Left renal pelvis (tissue), 4 donors: Measurements from ENCODE around the gene BCL2L13. TPM values are rescaled to one million over a fixed set of nuclear protein-coding genes. Genes with fewer than 3 reads are reported as not detected.
"Not testable (repeated sequence)": the region's sequence is repeated elsewhere in the genome, so short reads cannot be mapped to it uniquely, and the experiment has no call there.

Experiments
- DNase-seq, 4 donors: peaks; one replicate each; pipeline ENCODE4 v3.0.0-alpha.2; 2013; ENCODE audit warnings: low read depth in 4 of 4, low spot score in 3 of 4
- polyA plus RNA-seq, 4 donors: library from polyadenylated mRNA; unstranded; fragments of 120-200 nt; gene quantifications; one replicate each; pipeline ENCODE4 v1.2.1, GENCODE V29; 2013; ENCODE audit not compliant: insufficient read length in 4 of 4

The BCL2L13 gene
- polyA plus RNA-seq, 4 donors: 26.2 to 49.0 (median 44.2) TPM

DNA sequence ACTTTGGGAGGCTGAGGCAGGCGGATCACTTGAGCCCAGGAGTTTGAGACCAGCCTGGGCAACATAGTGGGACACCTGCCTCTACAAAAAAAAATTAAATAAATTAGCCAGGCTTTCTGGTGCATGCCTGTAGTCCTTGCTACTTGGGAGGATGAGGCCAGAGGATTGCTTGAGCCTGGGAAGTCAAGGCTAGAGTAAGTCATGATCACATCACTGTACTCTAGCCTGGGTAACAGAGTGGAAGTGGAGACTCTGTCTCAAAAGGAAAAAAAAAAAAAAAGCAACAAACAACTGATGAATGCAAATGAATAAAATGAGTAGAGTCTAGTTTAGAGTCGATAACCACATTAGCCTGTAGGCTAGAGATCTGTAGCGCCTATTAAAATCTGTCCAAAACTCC lies 3.9 kb upstream of the BCL2L13 start:
- DNase-seq: no peak

DNA sequence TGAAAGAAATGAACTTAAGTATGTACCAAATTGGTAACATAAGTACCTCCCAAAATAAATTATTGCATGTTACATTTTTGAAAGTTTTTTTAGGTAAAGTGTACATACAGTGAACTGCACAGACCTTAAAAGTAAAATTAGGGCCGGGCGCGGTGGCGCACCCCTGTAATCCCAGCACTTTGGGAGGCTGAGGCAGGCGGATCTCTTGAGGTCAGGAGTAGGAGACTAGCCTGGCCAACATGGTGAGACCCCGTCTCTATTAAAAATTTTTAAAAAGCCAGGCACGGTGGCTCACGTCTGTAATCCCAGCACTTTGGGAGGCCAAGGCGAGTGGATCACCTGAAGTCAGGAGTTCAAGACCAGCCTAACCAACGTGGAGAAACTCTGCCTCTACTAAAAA lies 1.7 kb upstream of the BCL2L13 start:
- DNase-seq: not testable (repeated sequence)

DNA sequence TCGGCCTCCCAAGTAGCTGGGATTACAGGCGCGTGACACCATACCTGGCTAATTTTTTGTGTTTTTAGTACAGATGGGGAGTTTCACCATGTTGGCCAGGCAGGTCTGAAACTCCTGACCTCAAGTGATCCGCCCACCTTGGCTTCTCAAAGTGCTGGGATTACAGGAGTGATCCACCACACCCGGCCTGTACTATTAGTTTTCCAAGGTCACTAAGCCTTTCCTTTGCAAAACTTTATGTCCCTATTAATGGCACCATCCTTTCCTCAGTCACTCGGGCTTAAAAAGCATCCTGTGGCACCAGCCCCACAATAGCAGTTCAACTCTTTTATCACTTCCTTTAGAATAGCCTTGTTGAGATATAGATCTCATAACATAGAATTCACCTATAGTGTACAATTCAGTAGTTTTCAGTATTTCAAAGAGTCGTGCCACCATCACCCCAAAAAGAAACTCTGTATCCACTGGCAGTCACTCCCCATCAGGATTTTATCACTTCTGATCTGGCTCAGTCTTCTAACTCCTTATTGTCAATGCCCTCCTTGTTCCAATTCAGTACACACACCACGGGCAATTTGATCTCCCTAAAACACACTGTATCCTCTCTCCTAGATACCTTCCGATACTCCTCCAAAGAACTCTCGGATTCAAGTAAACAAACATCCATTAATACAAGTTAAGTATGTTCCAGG lies 921 bp upstream of the BCL2L13 start:
- DNase-seq: peak in 1 of 4 donors; percentile 10

DNA sequence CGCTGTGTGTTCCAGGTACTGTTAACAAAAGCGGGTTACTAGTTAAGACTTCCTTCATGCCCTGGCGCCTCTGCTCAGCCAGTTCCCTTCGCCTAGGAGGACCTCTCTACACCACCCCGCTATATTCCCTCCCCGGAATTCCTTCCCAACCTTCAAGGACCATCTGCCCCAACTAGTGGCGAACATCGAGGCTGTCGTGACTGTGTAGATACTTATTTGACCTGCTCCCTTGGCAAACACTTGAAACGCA lies 450 bp upstream of the BCL2L13 start:
- DNase-seq: no peak

DNA sequence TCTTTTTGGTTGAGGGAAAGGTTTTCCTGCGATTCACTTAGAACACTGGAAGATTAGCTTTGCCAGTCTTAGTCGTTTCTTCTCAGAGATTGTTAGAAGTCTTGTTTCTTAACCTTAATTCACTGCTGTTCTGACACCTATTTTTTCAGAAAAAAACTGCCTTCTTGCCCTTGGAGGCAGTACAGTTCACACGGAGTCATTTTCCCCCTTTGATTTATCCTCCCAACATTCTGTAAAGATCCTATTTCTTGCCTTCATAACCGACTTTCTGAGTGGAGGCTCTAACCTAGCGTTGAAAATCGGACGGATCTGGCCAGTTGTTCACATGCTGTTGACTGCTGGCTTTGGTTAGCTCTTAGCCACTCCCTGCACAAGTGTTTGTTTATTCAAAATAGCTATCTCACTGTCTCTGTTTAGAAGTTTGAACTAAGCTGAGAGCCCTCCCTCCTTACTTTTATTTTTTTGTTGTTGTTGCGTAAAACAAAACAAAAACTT lies 737 bp downstream of the BCL2L13 start:
- peak in 3 of 4 donors; percentile 10 to 42 (median 36) for DNase-seq

DNA sequence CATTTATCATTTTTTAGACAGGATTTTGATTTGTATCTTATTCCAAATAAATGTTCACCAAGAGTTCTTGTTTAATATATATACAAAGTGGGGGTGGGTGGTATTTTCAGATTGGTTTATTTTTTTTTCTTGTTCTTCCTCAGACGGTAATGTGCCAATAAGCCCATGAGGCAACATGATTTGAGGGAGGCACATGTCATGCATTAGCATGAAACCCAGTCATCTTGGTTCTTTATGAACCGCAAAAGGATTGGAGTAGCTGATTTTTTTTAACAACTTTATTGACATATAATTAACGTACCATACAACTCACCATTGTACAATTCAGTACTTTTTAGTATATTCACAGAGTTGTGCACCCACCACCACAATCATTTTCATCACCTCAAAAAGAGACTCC lies 2.7 kb downstream of the BCL2L13 start:
- DNase-seq: no peak

DNA sequence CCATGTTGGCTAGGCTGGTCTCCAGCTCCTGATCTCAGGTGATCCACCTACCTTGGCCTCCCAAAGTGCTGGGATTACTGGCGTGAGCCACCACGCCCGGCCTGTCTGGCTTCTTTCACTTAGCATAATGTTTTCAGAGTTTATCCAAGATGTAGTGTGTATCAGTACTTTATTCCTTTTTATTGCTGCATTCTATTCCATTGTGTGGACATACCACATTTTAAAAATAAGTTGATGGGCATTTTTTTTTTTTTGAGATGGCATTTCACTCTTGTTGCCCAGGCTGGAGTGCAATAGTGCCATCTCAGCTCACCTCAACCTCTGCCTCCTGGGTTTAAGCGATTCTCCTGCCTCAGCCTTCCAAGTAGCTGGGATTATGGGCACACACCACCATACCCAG lies 3.8 kb downstream of the BCL2L13 start:
- DNase-seq: not testable (repeated sequence)

DNA sequence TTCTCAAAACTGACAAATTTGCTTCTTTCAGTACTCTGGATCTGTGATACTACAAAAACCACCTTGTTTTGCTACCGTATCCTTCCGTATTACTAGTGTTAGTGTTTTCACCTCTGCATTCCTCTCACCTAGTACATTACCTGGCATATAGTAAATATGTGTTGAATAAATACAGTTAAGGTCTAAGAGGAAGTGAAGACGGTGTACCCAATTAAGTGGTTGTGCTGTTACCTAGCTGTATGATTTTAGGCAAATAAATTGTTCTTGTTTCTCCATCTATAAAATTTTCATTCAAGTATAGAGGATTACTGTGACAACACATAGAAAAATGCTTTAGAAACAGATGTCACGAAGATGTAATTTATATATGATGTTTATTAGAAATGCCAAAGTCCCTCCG lies 8.9 kb downstream of the BCL2L13 start:
- no peak for DNase-seq

DNA sequence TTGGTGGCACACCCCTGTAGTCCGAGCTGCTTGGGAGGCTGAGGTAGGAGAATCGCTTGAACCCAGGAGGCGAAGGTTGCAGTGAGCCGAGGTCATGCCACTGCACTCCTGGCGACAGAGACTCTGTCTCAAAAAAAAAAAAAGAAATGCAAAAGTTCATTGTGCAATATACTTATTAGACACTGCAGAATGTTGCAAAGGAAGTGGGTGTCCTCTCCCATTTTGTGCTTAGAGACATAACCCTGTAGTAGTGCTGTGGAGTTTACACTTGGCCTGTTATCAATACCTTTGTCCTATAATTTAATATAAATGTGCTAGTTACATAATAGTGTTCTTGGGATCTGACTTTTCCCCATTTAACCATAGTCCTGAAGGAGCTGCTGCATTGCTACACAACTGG lies 9.4 kb downstream of the BCL2L13 start:
- no peak for DNase-seq

DNA sequence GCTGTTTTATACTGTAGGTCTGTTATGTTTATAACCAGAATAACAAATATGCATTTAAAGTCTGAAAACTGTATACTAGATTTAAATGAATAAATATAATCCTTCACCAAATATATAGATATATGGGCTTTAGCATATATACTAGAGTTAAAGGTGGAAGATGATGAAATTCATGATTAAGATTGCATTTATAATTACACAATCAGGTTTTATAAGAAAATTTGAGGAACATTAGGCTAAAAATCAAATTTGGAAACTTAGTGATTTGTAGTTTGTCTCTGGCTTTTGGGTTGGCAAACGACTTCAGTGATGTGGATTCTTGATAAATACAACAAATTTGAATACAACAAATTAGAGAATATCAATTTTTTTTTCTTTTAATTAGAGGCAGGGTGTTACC lies 10.0 kb downstream of the BCL2L13 start:
- DNase-seq: no peak

DNA sequence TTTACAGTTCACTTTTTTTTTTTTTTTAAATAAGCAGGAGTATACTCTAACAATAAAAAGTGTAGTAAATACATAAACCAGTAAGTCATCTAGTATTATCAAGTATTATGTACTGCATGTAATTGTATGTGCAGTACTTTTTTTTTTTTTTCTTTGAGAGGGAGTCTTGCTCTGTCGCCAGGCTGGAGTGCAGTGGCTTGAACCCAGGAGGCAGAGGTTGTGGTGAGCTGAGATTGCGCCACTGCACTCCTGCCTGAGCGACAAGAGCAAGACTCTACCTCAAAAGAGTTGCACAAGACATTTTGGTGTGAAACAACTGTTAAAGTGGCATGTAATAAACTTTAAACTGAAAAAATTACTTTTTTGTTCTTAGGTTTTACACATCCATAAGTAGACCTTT lies 16.7 kb downstream of the BCL2L13 start:
- DNase-seq: no peak

DNA sequence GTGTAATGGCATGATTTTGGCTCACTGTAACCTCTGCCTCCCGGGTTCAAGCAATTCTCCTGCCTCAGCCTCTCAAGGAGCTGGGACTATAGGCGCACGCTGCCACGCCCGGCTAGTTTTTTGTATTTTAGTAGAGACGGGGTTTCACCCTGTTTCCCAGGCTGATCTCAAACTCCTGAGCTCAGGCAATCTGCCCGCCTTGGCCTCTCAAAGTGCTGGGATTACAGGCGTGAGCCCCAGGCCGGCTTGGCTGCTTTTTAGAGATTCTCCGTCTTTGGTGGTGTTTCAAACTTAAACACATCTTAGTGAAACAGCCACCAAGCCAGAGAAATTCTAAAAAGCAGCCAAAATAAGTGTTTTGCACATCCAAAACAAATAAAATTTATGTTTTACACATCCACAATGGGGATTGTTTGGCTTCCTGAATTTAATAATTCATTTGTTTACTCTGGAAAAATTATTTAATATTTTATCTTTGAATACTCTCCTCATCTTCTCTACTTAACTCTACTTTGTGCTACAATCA lies 18.4 kb downstream of the BCL2L13 start:
- no peak for DNase-seq

DNA sequence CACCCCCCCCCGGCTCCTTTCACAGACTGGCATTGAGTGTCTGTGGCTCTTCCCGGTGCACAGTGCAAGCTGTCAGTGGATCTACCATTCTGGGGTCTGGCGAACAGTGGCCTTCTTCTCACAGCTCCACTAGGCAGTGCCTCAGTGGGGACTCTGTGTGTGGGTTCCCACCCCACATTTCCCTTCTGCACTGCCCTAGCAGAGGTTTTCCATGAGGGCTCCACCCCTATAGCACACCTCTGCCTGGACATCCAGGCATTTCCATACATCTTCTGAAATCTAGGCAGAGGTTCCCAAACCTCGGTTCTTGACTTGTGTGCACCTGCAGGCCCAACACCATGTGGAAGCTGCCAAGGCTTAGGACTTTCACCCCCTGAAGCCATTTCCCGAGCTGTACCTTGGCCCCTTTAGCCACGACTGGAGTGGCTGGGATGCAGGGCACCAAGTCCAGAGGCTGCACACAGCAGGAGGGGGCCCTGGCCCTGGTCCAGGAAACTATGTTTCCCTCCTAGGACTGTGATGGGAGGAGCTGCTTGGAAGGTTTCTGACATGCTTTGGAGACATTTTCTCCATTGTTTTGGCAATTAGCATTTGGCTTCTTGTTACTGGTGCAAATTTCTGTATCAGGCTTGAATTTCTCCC lies 26.0 kb downstream of the BCL2L13 start:
- DNase-seq: no peak

DNA sequence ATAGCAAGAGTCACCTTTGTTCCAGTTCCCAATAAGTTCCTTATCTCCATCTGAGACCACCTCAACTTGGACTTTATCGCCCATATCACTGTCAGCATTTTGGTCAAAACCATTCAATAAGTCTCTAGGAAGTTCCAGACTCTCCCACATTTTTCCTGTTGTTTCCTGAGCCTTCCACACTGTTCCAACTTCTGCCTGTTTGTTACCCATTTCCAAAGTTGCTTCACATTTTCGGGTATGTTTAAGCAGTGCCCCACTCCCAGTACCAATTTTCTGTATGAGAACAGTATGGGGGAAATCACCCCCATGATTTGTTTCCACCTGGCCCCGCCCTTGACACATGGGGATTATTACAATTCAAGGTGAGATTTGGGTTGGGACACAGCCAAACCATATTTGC lies 26.7 kb downstream of the BCL2L13 start:
- DNase-seq: no peak

DNA sequence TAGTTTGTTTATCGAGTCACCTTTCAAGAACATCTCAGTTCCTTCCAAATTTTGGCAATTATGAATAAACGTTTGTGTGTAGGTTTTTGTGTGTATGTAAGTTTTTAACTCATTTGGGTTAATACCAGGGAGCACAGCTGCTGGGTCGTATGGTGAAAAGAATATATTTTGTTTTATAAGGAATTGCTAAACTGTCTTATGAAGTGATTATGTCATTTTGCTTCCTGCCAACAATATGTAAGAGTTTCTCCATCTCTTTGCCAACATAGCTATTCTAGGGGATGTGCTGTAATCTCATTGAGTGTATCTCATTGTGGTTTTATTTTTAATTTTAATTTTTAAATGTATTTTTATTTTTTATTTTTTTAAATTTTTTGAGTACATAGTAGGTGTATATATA lies 27.3 kb downstream of the BCL2L13 start:
- no peak for DNase-seq

DNA sequence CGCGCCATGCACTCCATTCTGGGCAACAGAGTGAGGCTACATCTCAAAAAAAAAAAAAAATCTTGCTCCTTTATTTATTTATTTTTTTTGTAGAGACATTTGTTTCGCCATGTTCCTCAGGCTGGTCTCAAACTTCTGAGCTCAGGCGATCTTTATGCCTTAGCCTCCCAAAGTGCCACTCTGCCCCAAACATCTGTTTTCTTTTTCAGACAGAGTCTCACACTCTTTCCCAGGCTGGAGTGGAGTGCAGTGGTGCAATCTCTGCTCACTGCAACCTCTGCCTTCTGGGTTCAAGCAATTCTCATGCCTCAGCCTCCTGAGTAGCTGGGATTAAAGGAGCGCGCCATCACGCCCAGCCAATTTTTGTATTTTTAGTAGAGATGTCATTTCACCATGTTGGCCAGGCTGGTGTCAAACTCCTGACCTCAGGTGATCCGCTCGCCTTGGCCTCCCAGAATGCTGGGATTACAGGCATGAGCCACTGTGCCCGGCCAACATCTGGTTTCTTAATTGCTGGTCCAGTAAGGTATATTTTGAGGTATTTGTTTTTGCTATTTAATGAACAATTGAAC lies 33.0 kb downstream of the BCL2L13 start:
- not testable (repeated sequence) for DNase-seq

DNA sequence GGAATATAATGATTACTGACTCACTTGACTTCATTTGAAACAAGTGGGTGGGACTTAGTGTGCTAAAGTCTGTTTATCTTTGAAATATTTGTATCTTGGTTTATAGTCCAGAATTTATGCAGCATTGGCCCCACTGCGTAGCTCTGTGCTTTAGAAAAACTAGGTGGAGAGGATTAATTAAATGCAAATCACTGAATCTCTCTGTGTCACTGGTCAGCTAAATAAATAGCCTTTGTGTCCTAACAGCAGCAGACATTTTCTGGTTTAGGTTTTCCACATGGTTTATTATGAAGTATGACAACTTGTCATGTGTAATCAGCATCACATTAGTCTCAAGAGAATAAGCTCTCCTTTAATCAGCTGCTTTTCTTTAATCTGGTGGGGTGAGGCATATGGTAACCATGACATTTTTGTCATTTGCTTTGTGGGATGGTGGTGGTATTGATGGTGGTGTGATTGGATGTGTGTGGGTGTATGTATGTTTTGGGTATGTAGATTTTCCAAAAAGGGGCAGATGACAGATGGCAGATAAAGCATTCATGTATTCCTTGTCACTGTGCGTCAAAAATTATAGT lies 33.9 kb downstream of the BCL2L13 start:
- no peak for DNase-seq

DNA sequence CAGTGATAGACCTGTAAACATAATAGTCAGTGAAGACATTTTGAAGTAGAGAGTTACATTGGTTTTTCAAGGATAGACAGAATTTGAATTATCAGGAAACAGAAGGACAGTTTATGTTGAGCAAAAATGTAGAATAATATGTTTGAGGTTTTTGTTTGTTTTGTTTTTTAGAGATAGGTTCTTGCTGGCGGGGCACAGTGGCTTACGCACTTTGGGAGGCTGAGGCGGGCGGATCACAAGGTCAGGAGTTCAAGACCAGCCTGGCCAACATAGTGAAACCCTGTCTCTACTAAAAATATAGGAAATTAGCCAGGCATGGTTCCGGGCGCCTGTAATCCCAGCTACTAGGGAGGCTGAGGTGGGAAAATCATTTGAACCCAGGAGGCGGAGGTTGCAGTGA lies 35.6 kb downstream of the BCL2L13 start:
- DNase-seq: no peak

DNA sequence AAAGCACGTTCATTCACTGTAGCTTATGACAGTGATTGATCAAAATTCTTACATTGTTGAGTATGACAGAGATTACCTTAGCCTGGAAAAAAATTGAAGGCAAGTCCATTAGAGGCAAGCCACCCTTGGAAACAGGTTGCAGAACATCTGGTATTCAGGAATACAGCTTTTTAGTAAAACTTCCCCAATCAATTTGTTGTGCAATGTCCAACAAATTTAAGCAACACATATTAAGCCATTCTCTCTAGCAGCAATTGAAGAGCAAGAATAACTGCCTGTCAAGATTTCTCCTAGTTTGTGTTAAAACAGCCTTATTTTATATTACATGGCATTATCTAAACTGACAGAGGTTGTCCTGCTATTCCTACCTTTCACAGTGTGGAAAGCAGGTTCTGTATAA lies 37.0 kb downstream of the BCL2L13 start:
- DNase-seq: no peak

DNA sequence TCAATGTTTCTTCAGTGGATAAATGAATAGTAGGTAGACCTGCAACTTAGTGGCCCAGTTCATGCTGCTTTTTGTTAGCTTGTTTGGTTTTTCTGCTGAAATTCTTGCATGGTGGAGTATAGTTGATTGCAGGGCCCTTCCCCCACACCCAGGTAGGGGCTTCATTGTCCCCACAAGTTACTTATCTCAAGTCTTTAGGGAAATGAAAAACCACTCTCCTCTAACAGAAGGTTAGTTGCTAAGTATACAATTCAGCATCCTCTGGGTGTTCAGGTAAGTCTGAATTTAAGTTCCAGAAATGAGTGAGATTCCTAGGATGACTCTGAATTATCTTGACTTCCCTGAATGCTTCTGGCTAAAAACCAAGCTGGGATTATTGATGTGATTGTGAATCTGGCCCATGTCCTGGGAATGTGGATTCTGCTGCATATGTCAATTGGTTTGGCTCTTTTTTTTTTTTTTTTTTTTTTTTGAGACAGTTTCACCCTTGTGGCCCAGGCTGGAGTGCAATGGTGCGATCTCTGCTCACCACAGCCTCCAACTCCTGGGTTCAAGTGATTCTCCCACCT lies 40.3 kb downstream of the BCL2L13 start:
- no peak for DNase-seq

DNA sequence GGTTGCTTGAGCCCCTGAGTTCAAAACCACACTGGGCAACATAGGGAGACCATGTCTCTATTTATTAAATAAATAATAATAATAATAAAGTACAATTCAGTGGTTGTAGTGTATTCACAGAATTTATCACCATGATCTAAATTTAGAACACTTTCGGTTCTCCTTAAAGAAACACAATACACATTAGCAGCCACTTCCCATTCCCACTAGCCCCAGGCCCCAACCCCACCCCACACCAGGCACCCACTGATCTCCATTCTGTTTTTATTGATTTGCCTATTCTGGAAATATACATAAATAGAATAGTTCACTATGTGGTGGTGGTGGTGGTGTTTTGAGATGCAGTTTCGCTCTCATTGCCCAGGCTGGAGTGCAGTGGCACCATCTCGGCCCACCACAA lies 45.7 kb downstream of the BCL2L13 start:
- DNase-seq: no peak
